NCI-H526 treated with DMSO at 0.1 percent for 48 hours (cell line): ENCODE results near the gene HLCS.
"Not testable (repeated sequence)": the region's sequence is repeated elsewhere in the genome, so short reads cannot be mapped to it uniquely, and the experiment has no call there.

ENCODE experiments used
- DNase-seq: peaks from one replicate; lab custom pipeline; 2025; lab: John Stamatoyannopoulos, UW

HLCS gene

GRCh38 chr21:36955783-36956182, 10.7 kb downstream of the HLCS start:
- DNase-seq: no peak

DNA sequence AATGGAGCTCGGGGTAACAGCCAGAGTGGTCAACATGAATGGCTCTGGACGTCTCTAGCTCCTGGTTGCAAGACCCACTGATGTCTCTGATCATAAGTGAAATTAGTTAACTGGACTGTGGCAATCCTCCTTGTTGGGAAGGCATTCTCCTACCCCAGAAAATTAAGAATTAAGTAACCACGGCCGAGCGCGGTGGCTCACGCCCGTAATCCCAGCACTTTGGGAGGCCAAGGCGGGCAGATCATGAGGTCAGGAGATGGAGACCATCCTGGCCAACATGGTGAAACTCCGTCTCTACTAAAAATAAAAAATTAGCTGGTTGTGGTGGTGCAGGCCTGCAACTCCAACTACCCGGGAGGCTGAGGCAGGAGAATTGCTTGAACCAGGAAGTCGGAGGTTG, 14.1 kb downstream of the HLCS start:
- DNase-seq: not testable (repeated sequence)

- no peak for DNase-seq
Measured at GRCh38 chr21:36949171-36950141, 17.0 kb downstream of the HLCS start.

DNA sequence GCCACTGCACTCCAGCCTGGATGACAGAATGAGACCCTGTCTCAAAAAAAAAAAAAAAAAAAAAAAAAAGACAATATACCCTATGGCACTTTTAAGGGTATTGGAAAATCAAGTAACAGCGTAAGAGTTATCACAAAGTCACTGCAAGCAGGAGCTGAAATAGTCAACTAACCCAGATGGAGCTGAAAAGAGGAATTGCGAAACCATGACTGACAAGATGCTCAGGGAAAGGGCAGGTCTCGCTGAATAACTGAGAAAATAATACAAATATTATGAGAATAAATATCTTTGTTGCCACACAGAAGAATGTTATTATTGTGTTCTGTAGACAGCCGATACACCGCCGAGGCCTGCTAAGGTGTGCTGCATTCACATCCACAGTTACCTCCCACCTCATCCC, 17.8 kb downstream of the HLCS start:
- DNase-seq: no peak

DNA sequence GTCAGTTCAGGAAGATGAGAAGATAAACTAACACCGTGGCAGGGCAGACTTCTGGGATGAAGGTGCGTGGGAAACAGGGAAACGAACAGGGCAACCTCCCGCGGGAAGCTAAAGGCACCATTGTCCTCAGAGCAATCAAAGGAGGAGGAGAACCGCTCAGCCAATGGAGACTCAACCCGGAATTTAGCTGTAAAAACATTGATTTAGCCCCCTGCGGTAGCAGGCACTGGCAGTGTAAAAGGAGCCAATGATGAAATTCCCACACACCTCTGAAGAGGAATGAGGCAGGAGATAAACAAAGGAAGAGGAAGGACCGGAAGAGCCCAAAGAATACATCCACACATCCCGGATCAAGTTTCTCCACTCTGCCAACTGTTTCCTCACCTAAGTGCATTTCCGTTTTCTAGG, 19.5 kb downstream of the HLCS start:
- no peak for DNase-seq

- no peak for DNase-seq
Measured at GRCh38 chr21:36945496-36946138, 20.9 kb downstream of the HLCS start.

DNA sequence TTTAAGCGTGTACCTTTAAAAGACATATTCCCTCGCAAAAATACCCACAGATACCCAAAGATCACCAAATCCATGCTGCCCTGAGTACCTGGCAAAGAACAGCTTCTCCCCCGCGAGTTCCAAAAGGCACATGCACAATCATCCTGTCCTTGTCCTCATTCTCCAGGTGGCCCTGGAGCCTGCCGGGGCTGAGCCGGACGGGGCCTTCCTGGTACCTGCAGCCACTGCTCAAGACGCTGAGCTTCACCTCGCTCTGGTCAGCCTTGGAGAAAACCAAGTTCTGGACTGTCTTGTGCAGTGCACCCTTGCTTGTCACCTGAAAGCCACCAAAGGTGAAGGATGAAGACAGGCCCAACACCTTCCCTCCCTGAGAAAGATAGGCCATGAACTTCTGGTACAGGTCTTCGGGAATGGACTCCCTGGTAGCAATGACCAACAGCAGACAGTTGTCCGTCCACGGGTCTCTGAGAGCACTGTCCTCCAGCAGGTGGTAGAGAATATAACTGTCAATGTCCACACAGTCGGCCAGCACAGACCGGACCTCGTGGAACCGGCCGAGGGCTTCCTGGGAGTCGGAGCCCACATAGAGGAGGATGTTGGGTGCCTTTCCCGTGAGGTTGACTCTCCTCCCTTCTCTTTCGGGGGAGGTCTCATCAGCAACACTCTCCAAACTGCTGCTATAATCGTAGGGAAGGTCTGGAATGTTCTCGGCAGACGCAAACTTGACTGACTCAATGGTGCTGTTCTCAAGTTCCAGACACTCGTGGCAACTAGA, 29.9 kb downstream of the HLCS start:
- no peak for DNase-seq

- DNase-seq: no peak
Measured at GRCh38 chr21:36934864-36935420, 31.5 kb downstream of the HLCS start.

DNA sequence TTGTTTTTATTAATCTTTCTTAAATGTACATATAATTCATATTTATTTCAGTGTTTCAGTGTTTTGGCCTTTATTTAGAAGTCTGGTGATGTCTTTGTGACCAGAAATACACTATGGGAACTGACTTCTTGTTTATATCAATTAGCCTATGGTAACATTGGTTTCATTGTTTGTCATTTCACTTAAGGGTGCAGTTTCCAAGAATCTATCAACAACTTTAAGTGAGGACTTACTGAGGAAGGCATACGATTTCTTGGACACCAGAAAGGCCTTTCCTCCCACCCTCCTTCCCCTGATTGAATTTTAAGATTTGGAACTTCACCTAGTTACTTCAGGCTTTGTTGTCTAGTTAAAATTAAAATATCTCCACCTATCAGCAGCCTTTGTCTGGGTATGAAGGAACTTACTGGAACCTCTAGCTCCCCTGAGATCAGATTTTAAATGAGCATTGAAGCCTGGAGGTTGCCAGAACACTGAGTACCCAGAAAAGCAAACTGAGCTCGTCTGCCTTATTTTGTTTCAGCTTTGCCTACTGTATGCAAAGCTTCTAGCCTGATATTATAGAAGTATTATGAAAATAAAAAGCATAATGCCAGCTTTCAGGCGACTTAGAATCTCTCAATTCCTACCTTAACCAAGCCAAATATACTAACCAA, 34.2 kb downstream of the HLCS start:
- DNase-seq: no peak

GRCh38 chr21:36929622-36930021, 36.8 kb downstream of the HLCS start:
- no peak for DNase-seq

- DNase-seq: no peak
Measured at GRCh38 chr21:36928960-36929359, 37.5 kb downstream of the HLCS start.

- DNase-seq: peak; percentile 26
Measured at GRCh38 chr21:36927719-36928117, 38.8 kb downstream of the HLCS start.

DNA sequence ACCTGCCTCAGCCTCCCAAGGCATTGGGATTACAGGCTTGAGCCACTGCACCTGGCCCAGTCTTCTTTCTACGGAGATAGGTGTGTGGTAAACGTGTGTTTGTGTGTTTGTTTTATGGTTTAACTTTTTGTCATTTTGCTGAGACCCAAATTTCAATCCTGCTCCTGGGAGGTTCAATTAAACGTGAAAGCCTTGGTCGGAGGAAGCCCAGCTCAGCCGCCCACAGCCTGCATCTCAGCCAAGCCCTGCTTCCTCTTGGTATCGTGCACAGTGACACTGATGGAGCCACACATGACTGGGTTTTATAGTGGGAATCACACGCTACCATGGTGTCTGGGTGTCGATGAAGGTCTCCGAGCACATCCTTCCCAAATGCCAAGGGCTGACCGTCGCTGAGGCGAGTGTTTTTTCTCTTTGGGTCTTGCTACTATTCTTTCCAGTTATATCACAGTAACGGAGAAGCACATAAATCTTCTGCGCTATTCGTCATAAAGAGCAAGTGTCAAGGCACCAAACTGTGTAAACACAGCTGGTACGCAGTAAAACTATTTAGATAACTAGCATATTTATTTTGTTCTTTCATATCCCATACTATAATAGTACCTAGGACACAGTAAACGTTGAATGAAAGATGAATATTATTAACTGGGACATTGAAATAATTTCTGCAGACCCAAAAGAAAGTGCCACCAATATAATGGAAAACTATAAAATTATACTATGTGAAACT, 39.3 kb downstream of the HLCS start:
- peak; percentile 26 for DNase-seq

GRCh38 chr21:36923270-36923669, 43.2 kb downstream of the HLCS start:
- DNase-seq: no peak

DNA sequence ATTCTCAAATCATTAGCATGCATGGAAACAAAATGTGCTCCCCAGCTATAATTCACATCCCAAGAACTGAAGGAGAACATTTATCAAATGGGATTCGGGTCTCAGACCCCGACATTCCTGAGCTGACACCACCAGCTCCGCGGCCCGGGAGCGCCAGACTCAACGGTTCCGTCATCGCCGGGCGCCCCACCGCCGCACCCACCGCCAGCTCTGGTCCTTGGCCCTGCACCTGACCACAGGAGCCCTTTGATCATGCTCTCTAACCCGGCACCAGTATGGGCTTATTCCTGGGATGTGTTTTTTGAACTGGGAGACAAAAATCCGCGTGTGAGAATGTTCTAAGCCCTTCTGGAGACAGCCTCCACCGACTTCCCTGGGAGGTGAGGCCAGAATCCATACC, 43.6 kb downstream of the HLCS start:
- DNase-seq: no peak

DNA sequence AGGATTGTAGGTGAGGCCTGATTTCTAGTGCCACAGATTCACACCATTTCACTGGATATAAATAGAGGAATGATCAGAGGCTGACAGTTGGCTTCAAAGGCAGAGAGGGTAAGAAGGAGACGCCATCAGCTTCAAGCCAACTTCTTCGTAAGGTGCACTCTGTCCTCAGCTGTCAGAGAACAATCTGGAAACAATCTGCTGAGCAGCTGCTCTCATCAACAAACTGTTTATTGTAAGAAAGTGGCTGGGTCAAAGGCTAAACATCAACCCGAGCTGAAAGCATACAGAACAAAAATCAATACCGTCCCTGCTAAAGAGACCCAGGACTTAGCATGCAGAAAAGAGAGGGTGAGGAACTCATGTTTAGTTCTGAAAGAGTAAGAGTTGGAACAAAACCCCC, 48.2 kb downstream of the HLCS start:
- no peak for DNase-seq

- DNase-seq: no peak
Measured at GRCh38 chr21:36917471-36918158, 48.9 kb downstream of the HLCS start.

DNA sequence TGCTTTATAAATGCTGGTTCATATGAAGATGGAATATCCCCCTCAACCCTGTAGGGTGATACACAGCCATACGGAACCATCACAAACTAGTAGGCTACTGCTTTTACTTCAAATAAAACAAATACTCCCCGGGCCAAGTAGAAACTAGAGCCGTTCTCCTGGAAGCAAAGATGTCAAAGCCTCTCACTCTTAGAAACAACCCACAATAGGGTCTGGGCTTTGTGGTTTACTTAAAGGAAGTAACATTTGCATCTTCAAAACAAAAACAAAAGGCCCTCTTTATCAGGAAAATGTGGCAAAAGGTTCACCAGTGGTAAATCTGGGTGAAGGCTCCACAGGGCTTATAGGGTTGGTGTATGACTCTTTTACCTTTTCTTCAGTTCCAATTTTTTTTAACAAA, 49.8 kb downstream of the HLCS start:
- DNase-seq: no peak

DNA sequence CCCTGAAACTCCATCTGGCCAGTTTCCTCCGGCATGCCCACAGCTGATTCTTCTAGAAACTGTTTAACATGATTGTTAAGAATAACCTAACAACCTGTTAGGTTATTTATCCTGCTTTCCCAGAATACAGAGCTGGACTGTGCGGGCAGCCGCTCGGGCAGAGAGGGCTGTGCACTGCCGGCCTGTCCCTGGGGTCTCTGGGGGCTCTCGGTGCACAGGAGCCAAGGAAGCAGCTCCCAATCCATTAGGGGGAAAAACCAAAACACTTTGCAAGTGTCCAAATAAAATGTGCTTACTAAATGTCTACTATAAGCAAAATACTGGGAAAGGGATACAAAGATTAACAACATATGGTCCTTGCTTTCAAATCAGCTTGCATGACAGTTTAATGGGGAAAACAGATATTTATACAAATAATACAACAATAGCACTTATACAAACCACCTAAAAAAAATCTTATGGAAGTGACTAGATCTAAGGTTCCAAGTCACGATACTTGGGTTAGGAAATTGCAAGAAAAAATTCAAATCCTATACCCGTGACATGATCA, 50.7 kb downstream of the HLCS start:
- no peak for DNase-seq

- DNase-seq: no peak
Measured at GRCh38 chr21:36915014-36915695, 51.3 kb downstream of the HLCS start.
